Renal pelvis (tissue), 12 donors: ENCODE measurements around the gene TNFSF13B. TPM values are rescaled to one million over a fixed set of nuclear protein-coding genes. Genes with fewer than 3 reads are reported as not detected.
"Not testable (repeated sequence)": the region's sequence is repeated elsewhere in the genome, so short reads cannot be mapped to it uniquely, and the experiment has no call there.

Experiments
- DNase-seq: peaks from one replicate; pipeline ENCODE4 v3.0.0-alpha.2; 2013
- long read RNA-seq, 16 experiments: transcript quantifications; one replicate each; lab custom pipeline, GENCODE V29; 2026
- polyA plus RNA-seq, 3 donors: library from polyadenylated mRNA; unstranded; fragments of 120-200 nt; gene quantifications; one replicate each; pipeline ENCODE4 v1.2.1, GENCODE V29; 2013; ENCODE audit not compliant: insufficient read length in 3 of 3

Gene TNFSF13B, protein sequence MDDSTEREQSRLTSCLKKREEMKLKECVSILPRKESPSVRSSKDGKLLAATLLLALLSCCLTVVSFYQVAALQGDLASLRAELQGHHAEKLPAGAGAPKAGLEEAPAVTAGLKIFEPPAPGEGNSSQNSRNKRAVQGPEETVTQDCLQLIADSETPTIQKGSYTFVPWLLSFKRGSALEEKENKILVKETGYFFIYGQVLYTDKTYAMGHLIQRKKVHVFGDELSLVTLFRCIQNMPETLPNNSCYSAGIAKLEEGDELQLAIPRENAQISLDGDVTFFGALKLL
- 1 to 10 TPM in 2 of 3 donors, under 1 TPM in 1; 0.87 to 1.9 (median 1.8) TPM for polyA plus RNA-seq
- long read RNA-seq, donor 1: 0 reads
- long read RNA-seq, donor 2: 0 reads
- long read RNA-seq, donor 3, partial matches to known transcripts: 0 of 1 reads
- long read RNA-seq, donor 3, other reads (novel, unspliced or antisense): 0 of 1 reads
- long read RNA-seq, donor 4: 0 reads
- long read RNA-seq, donor 5: 0 reads
- long read RNA-seq, donor 6: 0 reads
- long read RNA-seq, donor 7: 0 reads
- long read RNA-seq, donor 8, partial matches to known transcripts: 0 of 2 reads
- long read RNA-seq, donor 8, other reads (novel, unspliced or antisense): 0 of 2 reads
- long read RNA-seq, donor 9, partial matches to known transcripts: 0 of 1 reads
- long read RNA-seq, donor 9, other reads (novel, unspliced or antisense): 0 of 1 reads
- long read RNA-seq, donor 10: 0 reads
- long read RNA-seq, donor 11, partial matches to known transcripts: 0 of 2 reads
- long read RNA-seq, donor 11, other reads (novel, unspliced or antisense): 0 of 2 reads
- long read RNA-seq, donor 12: 0 reads
- long read RNA-seq, donor 13: 0 reads
- long read RNA-seq, donor 14: 0 reads
- long read RNA-seq, donor 15: 0 reads
- long read RNA-seq, donor 16, partial matches to known transcripts: 0 of 1 reads
- long read RNA-seq, donor 16, other reads (novel, unspliced or antisense): 0 of 1 reads

DNA sequence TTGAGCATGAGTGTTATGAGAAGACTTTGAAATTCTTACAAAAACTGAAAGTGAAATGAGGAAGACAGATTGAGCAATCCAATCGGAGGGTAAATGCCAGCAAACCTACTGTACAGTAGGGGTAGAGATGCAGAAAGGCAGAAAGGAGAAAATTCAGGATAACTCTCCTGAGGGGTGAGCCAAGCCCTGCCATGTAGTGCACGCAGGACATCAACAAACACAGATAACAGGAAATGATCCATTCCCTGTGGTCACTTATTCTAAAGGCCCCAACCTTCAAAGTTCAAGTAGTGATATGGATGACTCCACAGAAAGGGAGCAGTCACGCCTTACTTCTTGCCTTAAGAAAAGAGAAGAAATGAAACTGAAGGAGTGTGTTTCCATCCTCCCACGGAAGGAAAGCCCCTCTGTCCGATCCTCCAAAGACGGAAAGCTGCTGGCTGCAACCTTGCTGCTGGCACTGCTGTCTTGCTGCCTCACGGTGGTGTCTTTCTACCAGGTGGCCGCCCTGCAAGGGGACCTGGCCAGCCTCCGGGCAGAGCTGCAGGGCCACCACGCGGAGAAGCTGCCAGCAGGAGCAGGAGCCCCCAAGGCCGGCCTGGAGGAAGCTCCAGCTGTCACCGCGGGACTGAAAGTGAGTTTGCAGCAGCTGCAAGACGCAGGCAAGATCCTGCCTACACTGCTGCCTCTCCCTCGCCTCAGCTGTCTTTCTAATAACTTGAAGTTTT lies at the start of gene TNFSF13B:
Gene TNFSF13B, plus strand, starts transcription at position 118 of the 728 bp plus-strand sequence. Its CDS starts 178 bp downstream, at position 296.
- DNase-seq: no peak

DNA sequence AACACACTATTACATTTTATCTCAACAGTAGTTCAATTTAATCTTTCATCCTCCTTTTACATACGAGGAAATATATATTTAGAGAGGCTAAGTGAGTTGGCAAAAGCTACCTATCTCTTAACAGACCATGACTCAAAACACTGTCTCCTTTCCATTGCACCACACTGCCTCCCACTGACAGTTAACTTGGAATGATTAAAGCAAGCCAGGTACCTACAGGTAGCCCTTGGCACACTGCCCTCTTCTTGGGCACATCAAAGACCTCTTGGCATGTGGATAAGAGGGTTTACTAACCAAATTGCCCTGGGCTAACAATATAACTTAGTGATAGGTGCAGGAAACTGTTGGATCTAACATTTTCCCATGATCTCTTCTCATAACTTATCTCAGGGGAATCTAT lies 49.5 kb upstream of the TNFSF13B start:
- no peak for DNase-seq

DNA sequence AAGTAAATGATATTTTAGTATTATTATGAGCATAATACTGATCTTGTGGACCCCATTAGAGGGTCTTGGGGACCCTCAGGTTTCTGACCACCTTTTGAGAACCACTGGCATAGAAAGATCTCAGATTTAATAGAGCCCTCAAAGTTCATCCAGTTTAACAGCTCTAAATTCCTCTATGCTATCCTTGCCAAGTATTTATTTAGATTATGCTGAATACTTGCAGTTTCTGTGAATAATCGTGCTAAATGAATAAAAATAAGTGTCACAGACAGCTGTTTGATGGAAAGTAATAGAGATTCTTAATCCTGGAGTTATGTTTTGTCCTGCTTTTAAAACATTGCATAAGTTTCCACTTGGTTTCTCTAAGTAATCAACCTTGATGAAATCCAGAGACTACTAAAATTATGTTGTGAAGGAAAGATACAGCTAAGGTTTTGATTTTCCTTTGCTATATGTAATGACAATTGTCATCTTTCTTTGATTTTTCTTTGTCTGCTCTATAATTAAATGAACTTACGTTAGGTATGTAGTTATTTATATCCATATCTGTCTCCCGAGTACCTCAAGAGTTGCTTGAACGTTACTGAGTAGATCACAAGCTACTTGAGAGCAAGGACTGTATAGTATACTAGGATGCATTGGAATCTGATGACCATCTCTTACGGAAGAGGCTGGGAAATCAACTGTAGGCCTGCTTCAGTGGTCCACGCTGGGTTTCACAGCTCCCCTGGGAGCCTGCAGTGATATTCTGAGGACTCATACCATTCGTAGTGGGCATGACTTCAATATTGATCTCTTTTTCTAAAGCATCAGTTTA lies 45.6 kb upstream of the TNFSF13B start:
- DNase-seq: no peak

DNA sequence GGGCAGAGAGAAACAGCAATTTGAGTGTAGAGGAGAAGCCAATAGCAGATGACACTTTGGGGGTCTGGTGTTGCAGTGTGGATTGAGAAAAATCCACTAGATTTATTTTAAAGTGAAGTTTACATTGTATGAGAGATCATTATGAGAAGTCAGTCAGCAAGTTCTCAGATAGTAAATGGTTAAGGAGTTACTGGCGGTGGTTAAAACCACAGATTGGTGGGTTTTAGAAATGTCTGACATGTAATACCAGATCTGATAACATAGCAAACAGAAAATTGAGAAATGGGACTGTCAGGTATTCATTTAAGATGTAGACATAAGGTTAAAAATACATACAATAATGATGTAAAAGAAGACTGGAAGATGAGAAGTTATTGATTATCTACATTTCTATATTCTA lies 44.1 kb upstream of the TNFSF13B start:
- no peak for DNase-seq

DNA sequence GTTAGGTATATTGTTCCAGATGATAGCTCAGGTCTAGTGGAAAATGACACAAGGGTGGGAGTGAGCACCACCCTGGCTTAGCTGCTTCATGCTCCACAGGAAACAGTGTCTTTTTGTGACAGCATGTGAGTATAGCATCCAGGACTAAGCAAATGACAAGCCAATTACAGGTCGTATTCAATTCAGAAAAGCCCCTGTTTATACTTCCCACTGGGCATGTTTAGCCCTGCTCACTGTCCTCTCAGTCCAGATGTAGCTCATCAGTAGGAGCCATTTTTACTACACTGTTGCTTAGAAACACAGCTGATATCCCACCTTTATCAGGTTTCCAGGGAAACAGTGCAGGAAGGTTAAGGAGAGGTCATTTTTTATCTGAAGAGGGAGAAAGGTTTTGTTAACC lies 43.3 kb upstream of the TNFSF13B start:
- DNase-seq: no peak

DNA sequence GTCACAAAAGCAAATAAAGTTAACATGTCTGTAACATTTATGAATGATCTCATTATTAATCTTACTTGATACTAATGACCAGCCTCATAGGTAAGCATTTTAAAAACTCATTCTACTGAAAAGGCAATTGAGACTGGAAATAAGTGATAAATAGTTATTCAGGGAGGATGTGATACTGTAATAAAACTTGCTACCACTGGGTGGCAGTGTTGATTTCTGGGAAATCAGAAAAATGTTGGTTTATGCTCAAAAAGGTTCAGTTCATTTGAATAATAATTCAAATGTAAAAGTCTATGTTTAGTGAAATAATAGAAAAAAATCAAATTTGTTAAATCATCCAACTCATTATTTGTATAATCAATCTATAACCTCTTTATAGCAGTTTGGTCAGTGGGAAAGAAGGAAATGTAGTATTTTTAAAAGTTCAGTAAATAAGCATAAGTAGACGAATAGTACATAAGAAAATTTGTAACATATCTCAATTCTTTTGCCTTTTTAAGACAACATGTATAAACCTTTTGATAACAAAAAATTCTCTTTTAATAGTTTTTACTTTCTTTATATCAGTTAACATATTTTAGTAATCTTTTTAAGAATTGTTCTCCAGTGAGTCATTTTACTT lies 41.8 kb upstream of the TNFSF13B start:
- DNase-seq: no peak

DNA sequence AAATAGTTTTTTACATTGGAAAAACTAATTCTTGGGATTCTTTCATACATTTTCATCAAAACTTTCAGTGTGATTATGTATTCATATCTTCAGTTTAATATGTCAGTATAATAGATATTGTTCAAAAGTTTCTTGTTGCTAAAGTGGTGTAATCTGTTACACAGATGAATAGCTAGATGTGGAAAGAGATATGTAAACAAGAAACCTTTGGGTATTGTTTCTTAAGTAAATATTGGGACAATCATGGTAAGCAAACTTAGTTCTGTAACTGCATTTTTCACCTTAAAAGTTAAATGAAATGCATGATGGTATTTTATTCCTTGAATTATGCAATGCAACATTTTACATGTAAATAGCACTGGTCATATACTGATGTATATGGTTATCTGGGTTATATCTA lies 39.1 kb upstream of the TNFSF13B start:
- DNase-seq: no peak

DNA sequence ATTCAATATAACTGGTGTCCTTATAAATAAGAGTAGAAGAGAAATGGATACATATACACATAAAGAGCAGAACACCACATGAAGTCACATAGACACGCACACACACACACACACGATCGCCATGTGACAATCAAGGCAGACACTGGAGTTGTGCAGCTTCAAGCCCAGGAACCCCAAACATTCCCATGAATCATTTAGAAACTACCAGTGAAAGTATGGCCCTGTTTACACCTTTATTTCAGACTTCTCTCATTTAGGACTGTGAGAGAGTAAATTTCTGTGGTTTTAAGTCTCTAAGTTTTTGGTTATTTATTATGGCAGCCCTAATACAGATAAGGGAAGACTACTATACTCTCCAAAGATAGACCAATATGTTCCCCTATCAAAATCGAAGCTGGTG lies 20.4 kb upstream of the TNFSF13B start:
- DNase-seq: no peak

DNA sequence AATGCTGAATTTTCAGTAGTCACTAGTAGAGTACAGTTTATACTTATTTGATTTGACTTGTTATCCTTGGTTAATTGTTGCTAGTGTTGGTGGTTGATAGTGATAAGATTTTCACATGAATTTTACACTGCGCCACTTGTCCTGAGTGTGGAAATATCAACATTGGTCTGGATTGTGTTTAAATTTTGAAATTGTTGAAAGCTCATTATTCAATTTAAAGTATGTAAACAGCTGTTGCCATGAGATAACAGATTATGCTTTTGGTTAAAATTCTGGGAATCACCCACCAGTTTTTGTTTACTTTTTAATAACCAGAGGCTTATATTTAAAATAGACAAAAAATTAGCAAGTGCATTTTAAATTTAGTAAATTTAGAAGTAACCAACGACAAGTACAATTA lies 12.3 kb upstream of the TNFSF13B start:
- DNase-seq: no peak

DNA sequence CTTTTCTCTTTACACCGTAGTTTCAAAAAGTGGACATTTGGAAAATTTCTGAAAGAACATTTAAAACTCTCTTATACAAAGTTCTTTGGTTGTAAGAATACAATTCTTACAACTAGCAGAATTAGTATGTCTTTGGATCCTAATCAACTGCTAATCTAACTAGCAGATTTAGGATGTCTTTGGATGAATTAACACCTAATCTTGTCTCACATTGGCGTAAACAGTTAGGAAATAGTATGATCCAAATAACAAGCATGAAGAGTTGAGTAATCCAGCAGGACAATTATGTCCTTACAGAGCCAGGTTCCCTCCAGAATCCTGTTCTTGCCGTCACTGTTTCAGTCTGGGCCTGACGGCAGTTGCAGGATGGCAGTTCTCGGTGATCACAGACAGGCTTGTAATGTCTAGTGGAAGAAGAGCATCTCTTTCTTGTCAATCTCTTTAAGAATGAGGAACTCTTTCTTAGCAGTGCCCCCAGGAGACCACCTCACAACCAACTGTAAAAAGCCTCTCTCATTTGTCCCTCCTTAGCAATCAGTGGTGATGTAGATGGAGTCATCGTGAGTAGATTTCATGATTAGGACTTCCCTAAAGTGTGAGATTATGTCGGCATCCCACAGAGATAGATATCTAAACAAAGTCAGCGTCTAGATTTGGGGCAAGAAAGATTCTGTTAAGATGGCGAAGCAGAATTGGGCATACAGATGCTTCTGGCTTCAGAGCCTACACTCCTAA lies 5.7 kb upstream of the TNFSF13B start:
- no peak for DNase-seq

DNA sequence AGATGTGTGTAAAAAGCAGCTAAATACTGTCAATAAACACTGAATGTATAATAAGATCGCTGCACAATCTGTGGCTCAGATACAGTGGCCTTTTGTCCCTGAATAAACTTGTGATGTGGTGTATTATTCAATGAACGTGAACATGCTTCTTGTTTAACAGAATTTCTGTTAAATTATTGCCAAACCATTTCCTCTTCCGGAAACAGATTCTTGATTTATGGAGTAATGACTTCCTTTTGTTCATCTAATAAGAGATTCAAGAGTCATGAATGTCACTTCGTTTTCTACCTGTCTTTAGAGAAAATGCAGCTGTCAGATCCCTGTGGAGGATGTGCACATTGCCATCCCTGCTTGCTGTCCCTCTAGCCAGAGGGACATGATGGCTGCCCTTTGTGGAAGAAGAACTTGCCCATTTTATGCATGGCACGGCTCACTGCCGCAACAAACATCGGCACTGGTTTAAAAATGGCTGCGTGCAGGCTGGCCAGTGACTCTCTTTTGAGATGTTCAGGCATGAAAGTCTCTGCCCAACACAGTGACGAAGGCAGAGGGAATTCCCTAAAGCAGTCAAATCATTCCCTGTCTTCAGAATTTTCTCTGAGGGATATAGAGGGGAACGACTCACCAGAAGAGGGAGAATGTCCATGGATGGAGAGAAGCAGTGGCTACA lies 3.1 kb upstream of the TNFSF13B start:
- DNase-seq: no peak

DNA sequence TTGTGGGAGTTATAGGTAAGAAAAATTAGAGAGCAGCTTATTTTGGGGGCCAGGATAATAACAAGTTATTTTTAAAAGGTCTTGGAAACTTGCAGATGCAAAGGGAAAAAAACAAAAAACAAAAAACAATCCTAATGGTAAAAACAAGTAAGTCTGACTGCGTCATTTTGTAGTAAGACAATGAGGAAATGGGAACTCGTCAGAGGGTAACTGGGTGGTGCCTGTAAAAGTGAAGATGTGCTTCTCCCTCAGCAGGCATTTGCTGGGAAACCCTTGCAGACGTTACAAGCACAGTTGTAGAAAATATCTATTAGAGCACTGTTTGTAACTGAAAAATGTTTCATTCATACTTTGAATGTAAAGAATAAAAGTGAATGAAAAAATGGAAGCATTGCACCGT lies 2.2 kb upstream of the TNFSF13B start:
- no peak for DNase-seq

DNA sequence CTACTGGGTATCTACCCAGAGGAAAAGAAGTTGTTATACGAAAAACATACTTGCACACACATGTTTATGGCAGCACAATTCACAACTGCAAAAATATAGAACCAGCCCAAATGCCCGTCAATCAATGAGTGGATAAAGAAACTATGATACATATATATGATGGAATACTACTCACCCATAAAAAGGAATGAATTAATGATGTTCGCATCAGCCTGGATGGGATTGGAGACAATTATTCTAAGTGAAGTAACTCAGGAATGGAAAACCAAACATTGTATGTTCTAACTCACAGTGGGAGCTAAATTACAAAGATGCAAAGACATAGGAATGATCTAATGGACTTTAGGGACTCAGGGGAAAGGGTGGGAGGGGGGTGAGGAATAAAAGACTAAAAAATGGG lies 1.7 kb upstream of the TNFSF13B start:
- not testable (repeated sequence) for DNase-seq

DNA sequence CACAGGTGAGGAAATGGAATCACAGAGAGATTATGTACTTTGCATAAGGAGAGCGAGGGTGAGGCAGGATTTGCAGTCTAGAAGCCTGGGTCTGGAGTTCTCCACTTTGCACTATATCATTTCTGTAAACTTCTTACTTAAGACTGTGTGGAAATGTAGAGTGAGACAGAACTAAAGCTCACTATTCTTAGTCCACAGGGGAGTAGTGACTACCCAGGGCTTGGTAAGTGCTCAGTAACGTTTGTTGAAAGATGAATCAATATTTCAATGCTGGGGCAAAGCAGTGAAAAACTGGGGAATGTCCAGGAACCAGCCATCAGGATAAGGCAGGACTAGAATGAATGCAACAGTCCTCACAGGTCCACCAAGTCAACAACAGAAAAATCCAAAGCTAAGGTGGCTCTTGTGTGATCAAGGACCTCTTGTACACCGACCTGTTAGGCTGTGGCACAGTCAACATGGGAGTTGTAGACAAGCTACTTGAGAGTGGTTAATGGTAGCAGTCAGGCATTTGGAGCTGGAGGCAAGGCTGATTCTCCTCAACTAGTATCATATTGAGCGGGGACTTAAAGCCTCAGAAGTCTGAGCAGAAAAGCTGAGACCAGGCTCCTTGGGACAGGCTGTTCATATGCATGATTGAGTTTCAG lies 929 bp upstream of the TNFSF13B start:
- DNase-seq: no peak

DNA sequence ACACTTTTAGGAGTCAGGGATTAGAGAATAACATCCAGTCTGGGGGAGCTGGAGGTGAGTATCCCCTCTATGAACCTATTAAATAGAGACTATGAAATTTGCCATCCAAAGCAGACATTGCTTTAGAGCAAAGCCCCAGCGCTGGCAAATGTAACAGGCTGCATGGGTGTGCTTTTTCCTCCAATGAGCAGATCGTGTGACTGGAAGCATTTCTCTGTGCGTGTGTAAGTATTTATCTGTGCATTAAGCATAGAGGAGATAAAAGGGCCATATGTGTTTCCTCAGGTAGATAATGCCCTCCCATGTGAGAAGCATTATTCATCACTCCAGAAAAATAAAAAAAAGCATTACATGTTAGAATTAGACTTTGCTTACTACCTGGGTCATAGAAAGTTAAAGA lies 924 bp downstream of the TNFSF13B start:
- no peak for DNase-seq

DNA sequence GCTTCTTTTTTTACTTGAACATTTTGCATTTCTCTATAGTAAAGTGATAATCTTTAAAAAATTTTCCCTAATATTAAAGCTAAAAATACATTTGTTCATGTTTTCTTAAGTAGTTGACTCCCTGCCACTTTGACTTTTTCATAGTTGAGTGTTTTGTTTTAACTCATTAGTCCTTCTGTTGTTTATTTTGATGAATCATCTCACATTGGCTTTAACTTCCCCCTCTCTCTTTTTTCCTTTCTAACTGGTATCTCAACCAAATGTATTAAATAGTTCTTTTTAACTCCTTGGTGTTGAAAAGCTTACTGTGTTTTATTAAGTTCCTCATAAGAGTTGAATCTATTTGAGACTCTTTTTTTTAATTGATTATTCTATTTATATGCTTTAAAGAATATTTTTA lies 2.8 kb downstream of the TNFSF13B start:
- DNase-seq: no peak

DNA sequence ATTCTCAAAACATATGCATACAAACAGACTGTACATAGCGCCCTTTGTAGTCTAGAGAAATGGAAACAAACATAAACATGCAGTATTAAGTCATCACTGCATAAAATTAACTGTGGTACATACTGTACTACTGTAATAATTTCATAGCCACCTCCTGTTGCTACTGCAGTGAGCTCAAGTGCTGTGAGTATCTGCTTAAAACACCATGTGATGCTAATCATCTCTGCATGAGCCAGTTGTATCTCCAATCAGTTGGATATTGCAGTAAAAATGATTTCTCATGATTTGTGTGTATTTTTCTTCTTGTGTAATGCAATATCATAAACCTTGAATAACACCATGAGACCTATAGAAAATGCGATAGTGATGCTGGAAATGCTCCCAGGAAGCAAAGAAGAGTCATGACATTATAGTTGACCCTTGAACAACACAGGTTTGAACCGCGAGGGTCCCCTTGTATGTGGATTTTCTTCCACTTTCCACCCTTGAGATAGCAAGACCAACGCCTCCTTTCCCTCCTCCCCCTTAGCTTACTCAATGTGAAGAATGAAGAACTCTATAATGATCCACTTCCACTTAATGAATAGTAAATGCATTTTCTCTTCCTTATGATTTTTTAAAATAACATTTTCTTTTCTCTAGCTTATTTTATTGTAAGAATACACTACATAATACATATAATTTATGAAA lies 4.1 kb downstream of the TNFSF13B start:
- no peak for DNase-seq

DNA sequence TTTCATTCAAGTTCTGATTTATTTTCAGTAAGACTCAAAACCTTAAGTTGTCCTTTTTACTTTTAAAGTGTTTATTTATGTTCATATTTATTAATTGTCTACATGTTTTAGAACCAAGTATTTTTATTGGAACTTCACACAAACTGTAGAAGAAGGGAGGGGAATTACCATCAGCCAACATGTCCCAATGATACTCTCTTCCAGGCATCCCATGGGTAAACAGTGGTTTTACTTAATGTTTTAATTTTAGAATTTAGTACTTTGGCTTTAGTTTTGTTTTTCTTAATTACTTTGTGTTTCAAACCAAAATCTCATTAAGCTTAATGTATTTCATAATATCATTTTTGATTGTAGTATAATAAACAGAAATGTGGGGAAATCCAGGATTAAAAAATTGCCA lies 5.2 kb downstream of the TNFSF13B start:
- no peak for DNase-seq
